ENCODE measurements around the gene BLTP3B. TPM values are rescaled to one million over a fixed set of nuclear protein-coding genes. Genes with fewer than 3 reads are reported as not detected.

The BLTP3B gene
- total RNA-seq, 2 donors from 2014 or later = 4.0 to 8.6 TPM

DNA sequence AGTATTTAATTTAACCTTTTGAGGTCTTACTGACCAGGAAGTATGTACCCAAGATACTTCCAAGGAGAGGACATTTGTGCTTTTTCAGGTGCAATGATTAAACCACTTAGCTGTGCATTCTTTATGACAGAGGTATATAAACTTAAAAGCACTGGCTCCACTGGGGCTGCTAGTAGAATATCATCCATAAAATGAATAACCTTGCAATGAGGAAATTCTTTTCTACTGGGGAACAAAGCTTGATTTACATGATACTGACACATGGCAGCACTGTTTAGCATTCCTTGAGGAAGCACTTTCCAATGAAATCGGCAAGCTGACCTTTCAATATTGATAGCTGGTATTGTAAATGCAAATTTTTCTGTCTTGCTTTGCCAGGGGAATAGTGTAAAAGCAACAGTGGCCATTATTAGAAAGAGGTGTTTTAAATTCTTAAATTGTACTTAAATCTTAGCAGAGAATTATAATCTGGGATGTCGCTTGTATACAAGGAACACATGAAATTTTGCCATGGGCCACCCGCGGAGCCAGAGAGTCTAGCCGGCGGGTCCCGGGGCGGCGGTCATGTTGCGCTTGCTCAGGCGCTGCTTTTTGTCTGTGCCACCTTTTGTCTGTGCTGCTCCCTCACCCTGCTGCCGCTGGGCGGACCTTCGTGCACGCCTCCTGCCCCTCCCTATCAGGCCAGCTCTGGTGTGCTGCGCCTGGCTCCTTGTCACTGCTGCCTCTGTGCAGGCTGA is 20.9 kb upstream of the BLTP3B start:
- TF ChIP-seq, protein P1, sequence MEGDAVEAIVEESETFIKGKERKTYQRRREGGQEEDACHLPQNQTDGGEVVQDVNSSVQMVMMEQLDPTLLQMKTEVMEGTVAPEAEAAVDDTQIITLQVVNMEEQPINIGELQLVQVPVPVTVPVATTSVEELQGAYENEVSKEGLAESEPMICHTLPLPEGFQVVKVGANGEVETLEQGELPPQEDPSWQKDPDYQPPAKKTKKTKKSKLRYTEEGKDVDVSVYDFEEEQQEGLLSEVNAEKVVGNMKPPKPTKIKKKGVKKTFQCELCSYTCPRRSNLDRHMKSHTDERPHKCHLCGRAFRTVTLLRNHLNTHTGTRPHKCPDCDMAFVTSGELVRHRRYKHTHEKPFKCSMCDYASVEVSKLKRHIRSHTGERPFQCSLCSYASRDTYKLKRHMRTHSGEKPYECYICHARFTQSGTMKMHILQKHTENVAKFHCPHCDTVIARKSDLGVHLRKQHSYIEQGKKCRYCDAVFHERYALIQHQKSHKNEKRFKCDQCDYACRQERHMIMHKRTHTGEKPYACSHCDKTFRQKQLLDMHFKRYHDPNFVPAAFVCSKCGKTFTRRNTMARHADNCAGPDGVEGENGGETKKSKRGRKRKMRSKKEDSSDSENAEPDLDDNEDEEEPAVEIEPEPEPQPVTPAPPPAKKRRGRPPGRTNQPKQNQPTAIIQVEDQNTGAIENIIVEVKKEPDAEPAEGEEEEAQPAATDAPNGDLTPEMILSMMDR (IDR thresholded peaks at IDR 0.05) = peak in 3 of 7 experiments; percentile 28 to 34 (median 30)
- peak in 1 of 3 donors; percentile 38 for TF ChIP-seq POLR2A (IDR thresholded peaks at IDR 0.05)
- peak; percentile 75 to 86 (median 80) for DNase-seq
- Histone ChIP-seq H3K4me3 (no peak overlapping the region), H3K9me3 (peaks cover 0 to 5% (median 0%) of the 10 kb centered on the region in 3 donors), H3K4me1 (peaks cover 12% of the 10 kb centered on the region), H3K27me3 (no peaks in the 10 kb centered on the region), H3K36me3 (replicated peaks in 1 of 2; ENCODE audit: insufficient read depth in 1 of 2, low read depth in 2 of 2) (no peaks in the 10 kb centered on the region), H3K27ac (peak overlapping the region in 1 of 4 donors; percentile 11)
- 10 to 29% methylated on average over 16 of the region's 16 CpGs for WGBS, 2 donors
- intact Hi-C loops (cut with DNase I) = no loop called here
- ATAC-seq = peak; percentile 98

DNA sequence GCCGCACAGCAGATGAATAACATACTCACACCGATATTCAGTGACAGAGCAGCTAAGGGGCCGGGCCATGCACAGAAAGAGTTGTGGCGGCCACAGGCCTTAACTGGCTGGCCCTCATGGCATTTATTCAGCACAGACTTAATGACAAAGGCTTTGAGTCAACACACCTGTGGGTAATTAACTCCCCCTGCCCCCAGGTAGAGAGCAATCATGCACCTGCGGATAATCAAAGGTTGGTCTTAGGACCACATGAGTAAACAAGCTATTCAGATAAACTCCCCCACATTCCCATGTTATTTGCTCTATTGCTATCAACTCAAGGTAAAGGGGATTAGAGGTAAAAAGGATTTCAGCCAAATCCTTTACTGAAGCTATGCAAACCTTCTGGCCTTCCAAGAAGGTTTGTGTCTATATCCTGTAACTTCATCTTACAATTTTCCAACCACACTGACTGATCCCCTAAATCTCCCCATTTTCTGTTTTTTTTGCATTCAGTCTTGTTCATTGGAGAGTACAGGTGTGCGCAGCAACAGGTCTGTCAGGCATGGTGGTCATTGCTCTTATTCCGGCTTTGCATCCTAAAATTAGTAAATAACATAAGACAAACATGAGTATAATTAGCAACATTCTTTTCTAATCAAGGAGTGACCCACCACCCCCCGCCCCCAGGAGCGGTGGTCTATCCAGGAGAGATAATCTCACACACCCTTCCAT is 16.9 kb upstream of the BLTP3B start:
- no peak overlapping the region for H3K4me3 ChIP-seq
- no peaks in the 10 kb centered on the region for H3K36me3 ChIP-seq (replicated peaks in 1 of 2; ENCODE audit: insufficient read depth in 1 of 2, low read depth in 2 of 2)
- 93 to 94% methylated on average over 9 of the region's 9 CpGs for WGBS, 2 donors
- peaks cover 12% of the 10 kb centered on the region for H3K4me1 ChIP-seq
- intact Hi-C loops (cut with DNase I) = no loop called here
- peaks cover 0 to 5% (median 0%) of the 10 kb centered on the region in 3 donors for H3K9me3 ChIP-seq
- ATAC-seq (no peak), DNase-seq (no peak)
- no peak overlapping the region for H3K27ac ChIP-seq
- no peaks in the 10 kb centered on the region for H3K27me3 ChIP-seq
- TF ChIP-seq, protein P1 (IDR thresholded peaks at IDR 0.05) = no peak
- no peak for TF ChIP-seq POLR2A (IDR thresholded peaks at IDR 0.05)

DNA sequence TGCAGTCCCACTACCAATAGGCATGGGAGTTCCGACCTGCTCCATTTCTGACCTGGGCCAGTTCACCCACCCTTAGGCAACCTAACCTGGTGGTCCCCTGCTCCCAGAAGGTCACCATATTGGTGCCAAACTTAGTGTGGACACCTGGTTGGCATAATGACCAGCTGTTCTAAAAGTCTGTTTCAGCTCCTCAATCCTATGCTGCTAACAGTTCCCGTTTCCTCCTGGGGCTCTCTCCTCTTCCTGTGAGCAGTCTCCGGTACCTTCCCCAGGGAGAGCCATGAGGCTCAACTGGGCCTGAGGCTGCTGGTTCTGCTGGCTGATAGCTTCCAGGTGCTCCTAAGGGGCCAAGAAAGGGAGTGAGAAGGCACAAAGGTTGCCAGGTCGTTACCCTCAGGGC is 15.9 kb upstream of the BLTP3B start:
- TF ChIP-seq, protein P1 (IDR thresholded peaks at IDR 0.05) = no peak
- TF ChIP-seq POLR2A (IDR thresholded peaks at IDR 0.05) = no peak
- ATAC-seq (no peak), DNase-seq (no peak)
- intact Hi-C loops (cut with DNase I) = no loop called here
- peaks cover 0 to 5% (median 0%) of the 10 kb centered on the region in 3 donors for H3K9me3 ChIP-seq
- no peaks in the 10 kb centered on the region for H3K36me3 ChIP-seq (replicated peaks in 1 of 2; ENCODE audit: insufficient read depth in 1 of 2, low read depth in 2 of 2)
- 89 to 98% methylated on average over 1 to 4 of the region's 4 CpGs for WGBS, 2 donors
- H3K27me3 ChIP-seq = no peaks in the 10 kb centered on the region
- H3K4me3 ChIP-seq = no peak overlapping the region
- H3K27ac ChIP-seq = no peak overlapping the region
- H3K4me1 ChIP-seq = peaks cover 2% of the 10 kb centered on the region

DNA sequence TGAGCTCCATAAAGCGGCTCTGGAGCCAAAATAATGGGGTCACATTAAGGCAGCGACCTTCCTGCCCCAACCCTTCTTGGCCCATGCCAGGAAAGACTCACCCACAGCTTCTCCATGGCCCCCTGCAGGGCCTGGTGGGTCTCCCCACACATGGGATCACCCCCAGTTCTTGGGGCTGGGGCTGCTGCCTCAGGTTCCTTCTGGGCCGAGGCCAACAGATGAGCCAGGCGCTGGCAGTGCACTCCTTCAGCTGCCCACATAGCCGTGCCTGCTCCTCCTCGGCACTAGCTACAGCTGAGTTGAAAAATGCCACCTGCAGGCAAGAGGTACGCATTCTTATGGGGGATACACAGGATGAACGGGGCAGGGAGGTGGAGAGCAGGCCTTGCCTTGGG is 14.8 kb upstream of the BLTP3B start:
- no peaks in the 10 kb centered on the region for H3K27me3 ChIP-seq
- ATAC-seq = no peak
- no peak overlapping the region for H3K27ac ChIP-seq
- H3K4me3 ChIP-seq = no peak overlapping the region
- intact Hi-C loops (cut with DNase I) = no loop called here
- H3K9me3 ChIP-seq = peaks cover 0 to 5% (median 0%) of the 10 kb centered on the region in 3 donors
- no peak for DNase-seq
- WGBS, 2 donors = 87 to 89% methylated on average over 3 to 7 of the region's 8 CpGs
- H3K4me1 ChIP-seq = no peaks in the 10 kb centered on the region
- TF ChIP-seq POLR2A (IDR thresholded peaks at IDR 0.05) = no peak
- TF ChIP-seq, protein P1 (IDR thresholded peaks at IDR 0.05) = no peak
- no peaks in the 10 kb centered on the region for H3K36me3 ChIP-seq (replicated peaks in 1 of 2; ENCODE audit: insufficient read depth in 1 of 2, low read depth in 2 of 2)

Measured in body of pancreas (tissue), 4 donors.